LNCAP (cell line): ENCODE data around the gene DUSP22.

Source experiments
- TF ChIP-seq, protein P1 (sequence below): fragments of 450-650 bp; IDR thresholded peaks from 2 replicates; pipeline ENCODE4 v1.5.1; 2017; ENCODE audit warnings: mild to moderate bottlenecking

Gene DUSP22

DNA sequence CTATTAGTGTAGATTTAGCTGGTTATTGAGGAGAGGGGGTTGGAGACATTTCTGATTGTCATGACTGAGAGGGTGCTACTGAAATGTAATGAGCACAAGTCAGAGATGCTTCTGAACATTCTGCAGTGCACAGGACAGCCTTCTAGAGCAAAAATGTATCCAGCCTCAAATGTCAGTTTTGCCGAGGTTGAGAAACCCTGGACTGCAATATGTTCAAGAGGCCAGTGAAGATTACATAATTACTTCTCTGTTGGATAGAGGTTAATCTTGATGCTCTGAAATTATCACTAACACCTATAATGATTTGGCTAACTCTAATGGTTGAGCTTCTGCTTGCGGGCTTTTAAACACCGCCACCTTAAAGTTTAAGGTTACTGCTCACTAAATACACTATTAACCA is 3.4 kb upstream of the DUSP22 start:
- TF ChIP-seq, protein P1, sequence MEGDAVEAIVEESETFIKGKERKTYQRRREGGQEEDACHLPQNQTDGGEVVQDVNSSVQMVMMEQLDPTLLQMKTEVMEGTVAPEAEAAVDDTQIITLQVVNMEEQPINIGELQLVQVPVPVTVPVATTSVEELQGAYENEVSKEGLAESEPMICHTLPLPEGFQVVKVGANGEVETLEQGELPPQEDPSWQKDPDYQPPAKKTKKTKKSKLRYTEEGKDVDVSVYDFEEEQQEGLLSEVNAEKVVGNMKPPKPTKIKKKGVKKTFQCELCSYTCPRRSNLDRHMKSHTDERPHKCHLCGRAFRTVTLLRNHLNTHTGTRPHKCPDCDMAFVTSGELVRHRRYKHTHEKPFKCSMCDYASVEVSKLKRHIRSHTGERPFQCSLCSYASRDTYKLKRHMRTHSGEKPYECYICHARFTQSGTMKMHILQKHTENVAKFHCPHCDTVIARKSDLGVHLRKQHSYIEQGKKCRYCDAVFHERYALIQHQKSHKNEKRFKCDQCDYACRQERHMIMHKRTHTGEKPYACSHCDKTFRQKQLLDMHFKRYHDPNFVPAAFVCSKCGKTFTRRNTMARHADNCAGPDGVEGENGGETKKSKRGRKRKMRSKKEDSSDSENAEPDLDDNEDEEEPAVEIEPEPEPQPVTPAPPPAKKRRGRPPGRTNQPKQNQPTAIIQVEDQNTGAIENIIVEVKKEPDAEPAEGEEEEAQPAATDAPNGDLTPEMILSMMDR, result no peak

DNA sequence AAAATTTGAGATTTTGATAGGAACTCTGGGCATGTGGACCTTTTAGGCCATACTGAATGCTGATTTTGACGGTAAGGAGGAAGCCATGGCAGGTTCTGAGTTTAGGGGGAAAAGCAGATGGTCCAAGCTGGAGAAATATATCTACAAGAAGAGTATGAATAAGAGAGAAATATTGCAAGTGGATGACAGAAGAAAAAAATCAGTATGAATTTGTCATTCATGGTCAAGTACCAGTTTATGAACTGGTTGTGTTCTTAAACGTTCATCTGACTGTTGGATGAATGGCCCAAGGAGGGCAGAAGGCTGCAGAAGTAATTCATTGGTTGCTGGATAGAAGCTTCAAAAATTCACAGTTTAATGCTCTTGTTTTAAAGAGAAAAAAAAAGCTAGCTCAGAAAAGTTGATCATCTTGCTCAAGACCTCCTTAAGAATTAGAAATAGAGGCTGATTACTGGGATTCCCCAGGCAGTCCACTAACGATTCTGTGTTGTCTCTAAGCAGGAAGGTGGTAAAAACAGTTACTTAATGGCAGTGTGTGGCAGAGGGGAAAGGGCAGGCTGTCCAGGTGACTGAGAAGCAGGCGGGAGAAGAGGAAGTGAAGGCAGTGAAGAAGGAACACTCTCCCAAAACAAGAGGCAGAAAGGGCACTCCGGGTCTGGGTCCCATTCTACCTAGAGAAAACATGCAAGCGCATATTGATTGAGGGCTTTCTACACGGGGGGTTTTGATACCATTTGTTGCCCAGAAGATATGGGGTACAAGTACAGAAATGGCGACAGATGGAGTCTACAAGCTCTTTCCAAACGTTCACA is 2.0 kb upstream of the DUSP22 start:
- TF ChIP-seq, protein P1, result no peak

DNA sequence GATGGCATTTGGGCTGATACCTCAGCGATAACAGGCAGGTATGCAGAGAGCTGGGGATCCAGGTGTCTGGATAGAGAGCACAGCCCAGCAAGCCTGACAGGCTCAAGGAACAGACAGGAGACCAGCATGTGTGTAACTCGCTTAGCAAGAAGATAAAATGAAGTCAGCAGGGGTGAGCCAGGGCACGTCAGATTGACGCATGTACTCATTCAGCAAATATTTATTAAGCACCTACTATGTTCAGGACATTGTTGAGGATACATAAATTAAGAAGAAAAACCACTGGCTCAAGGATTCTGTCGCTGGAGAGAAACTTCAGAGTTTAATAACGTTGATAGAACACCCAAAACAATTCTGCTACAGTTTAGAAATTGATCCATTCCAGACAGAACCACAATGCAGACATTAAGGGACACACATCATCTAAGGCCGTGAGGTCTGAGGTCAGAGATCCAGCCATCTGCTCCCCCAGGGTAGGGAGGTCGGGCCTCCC is 1.0 kb upstream of the DUSP22 start:
- TF ChIP-seq, protein P1, result no peak

DNA sequence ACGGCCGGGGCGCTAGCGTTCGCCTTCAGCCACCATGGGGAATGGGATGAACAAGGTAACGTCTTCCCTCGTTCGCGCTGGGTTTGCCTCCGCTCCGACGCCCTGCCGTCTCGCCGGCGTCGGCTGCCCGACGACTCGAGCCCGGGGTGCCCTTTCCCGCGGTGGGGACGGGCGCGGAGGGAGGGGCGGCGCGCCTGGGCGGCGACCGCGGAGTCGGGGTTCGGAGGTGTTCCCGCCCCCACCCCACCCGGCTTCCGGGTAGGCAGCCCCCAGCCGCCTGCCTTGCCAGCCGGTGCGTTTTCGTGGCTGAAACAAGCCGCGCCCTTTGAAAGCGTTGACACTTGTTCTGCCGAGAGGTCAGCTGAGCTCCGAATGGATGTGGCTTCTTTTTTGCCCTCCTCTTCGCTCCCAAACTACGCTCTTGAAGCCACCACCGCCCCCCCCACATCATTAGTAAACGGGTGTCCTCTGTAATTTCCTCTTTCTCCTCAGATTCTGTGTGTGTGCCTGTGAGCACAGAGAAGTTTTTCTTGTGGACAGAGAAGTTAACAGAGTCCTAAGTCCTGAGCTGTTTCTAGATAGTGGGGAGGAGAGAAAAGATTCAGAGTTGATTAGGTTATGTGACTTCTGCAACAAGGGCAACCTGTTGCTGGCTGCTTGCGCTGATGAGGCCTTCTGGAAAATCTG is 362 bp downstream of the DUSP22 start:
- TF ChIP-seq, protein P1, result no peak; the same call in 1 of the 2 replicates

DNA sequence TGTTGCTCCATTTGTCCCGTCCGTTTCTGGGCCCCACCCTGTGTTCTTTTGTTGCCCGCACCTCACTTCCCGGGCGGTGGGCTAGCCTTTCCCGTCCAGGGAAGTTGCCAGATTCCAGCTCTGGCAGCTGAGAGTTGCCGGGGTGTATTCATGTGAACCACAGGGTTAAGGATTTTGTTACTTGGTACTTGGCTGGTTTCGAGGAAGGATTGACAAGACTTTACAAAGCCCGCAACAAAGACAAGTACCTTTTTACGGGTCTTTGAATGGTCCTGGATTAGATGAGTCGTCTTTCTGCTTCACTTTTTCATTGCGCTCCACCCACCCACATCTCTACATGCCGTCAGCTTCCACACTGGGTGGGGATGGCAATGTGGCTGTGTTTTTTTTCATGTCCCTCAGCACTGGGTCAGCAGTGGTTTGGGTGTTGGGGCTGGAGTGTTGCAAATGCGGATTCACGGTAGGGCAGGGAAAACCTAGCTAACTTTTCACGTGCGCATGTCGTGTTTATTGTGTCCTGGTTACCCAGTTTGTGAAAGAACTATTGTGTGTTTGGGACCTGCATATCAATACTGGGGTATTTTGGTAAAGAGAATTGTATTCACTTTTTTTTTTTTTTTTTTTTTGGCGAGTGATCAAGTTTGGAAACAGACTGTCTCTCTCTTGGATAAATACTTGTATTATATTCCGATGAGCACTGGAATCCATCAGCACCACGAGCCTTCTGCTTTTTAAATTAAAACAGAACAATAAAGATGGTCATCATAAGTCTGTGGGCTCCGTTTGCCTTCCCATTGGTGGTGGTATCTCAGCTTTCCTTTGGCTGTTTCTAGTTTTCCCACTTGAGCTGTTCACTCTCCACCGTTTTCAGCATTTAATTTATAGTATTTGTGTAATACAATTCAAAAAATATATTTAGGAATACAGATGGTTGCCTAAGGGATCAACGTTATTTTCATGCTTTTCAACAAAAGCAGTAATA is 1.2 kb downstream of the DUSP22 start:
- TF ChIP-seq, protein P1, result no peak

DNA sequence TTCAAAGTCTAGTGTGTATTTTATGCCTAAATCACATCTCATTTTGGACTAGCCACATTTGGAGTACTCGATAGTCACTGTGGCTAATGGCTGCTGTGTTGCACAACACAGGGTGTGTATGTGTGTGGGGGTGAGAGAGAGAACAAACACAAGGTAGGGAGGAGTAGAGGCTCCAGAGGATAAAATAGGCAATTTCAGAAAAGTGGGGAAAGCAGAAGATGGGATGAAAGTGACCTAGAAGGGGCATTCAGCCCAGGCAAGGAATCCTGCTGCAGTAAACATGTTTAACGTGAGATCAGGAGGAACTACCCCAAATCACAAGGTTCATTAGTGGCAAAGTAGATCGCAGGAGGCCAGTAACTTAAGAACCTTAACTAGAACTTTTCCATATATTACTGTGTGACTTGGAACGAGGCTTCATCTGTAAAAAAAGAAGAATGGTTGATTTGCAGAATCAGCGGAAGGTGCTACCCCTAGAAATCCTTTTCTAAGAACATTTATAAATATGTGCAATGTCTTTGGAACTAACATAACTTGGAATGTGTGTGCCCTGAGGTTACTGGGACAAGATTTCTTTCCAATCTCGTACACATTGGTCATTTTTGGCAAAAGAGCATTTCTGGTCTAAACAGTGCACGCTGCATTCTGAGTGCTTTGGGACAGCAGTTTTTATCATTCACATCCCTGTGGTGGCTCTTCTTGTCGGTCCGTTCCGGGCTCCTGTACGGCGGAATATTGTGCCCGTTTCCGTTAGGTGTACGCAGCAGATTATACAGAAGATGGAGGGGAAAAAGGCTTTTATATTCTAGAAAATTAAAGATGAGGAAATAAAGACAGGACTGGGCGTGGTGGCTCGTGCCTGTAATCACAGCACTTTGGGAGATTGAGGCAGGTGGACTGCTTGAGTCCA is 2.6 kb downstream of the DUSP22 start:
- TF ChIP-seq, protein P1, result no peak
